NOMO-1 treated with dmso at 0.1 percent for 144 hours (cell line): ENCODE data around the gene OLFM1.
"Not testable (repeated sequence)": the region's sequence is repeated elsewhere in the genome, so short reads cannot be mapped to it uniquely, and the experiment has no call there.

Experiments used
- DNase-seq: peaks from one replicate; lab custom pipeline; 2025; ENCODE audit not compliant: unreplicated experiment; lab: John Stamatoyannopoulos, UW

OLFM1 gene

DNA sequence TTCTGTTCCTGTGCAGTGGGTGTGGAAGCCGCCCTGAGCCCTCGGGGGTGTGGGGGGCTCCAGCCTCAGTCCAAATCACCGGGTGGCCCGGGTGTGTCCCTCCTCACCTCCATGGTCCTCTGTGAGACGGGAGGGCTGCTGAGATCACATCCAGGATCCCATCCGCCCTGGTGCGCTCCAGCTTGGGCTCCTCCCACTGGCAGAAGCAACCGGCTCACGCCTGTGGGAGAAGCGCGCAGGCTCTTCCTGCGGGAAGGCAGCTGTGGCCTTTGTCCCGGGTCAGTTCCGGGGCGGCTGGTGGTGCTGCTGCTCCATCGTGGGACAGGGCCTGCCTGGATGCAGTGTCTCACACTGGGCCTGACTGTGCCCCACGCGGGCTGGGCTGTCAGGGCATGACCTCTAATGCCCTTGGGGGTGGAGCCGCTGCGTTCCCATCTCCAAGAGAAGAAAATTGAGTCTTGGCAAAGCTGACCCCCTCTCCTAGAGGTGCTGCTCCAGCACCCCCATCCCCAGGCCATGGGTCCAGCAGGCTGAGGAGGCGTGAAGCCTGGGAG, 18.5 kb downstream of the OLFM1 start:
- no peak for DNase-seq

DNA sequence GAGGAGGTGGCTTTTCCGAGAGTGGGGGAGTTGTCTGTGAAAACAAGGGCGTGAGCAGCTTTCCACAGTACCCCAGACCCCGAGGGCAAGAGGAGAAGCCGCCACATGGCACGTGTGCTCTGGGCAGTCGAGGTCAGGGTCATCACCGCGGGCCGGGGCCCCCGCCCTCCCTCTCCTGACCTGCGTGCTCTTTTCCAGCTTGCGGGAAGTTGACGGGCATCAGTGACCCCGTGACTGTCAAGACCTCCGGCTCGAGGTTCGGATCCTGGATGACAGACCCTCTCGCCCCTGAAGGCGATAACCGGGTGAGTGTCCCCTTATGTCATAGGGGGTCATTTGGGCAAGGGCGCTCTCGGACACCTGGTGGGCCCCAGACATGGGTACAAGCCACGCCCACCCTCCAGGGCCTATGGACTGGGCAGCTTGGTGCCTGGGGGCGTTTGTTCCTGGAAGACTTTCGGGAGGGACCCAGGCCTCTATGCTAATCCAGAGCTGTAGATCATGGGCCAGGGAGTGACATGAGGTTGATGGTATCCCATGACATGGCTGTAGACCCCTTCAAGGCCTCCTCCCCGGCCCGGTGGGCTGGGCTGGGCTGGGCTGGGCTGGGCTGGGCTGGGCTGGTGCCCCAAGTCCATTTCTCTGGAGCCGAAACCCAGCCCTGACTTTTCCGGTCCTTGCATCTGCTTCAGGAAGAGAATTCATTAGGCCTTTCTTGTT, 19.2 kb downstream of the OLFM1 start:
- DNase-seq, result no peak

DNA sequence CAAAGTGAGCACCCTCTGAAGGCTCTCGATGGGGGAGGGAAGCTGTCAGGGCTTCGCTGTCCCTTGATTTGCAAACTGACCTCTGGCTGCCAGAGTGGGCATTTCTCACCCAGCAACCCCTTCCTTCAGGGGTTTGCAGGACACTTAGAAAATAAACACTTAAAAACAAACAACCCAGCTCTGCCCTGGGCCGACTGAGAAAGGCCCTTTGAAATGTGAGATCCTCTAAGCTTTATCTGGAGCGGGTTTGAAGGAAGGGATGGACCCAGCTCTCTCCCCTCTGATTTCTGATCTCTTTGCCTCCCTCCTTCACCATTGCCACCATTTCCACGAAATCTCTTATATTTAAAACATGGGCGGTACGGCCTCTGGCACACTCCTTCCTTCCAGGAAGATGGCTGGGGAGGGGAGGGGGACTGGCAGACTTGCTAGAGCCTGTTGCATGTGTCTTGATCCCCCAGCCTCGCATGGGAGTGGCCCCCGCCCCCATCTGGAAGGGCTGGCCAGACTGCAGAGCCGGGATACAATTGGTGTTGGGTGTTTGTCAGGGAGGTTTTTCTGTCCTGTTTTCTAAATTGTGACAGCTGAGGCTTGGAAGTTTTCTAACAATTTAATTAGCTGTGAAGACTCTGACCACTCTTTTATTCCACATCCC, 20.2 kb downstream of the OLFM1 start:
- DNase-seq, result no peak

DNA sequence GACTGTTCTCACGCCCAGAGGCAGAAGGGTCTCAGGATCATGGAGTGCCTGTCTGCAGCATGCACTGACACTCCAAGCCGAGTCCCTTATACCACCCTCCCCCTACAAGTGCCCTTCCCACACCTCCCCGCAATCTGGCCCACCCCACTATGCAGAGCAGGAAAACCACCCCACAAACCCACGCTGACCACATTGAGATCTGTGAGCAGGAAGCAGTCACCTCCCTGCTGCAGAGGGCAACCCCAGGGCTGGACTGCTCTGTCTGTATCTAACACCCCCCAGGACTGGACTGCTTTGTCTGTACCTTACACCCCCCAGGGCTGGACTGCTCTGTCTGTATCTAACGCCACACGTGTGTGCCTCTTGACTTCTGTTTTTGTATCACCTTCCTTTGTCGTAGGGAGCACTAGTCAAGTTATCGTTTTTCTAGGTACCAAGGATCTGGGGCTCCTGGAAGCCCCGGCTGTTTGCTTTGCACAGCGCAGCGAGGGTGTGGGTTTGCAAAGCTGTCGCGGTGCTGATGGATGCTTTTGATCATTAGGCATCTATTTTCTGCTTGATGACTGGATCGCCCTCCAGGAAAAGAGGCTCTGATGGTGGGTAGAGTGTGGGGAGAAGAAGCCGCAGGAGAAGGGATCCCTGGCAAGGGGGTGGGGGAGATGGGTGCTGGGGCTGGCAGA, 21.5 kb downstream of the OLFM1 start:
- DNase-seq, result no peak

DNA sequence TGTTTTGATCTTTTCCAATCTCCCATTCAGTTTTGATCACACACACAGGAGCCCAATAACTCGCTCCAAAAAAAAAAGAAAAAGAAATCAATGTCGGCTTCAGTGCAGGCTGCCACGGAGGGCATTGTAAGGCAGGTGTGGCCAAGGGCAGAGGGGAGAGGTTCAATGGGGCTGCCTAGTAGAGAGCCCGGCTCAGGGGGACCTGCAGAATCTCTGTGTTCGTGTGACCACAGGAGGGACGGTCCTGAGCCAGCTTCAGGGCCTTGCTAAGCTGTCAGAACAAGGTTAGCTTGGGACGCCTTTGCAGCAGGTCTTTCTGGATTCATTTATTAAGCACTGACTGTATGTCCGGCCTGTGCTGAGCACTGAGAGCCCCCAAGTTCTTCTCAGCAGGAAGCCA, 22.2 kb downstream of the OLFM1 start:
- no peak for DNase-seq

DNA sequence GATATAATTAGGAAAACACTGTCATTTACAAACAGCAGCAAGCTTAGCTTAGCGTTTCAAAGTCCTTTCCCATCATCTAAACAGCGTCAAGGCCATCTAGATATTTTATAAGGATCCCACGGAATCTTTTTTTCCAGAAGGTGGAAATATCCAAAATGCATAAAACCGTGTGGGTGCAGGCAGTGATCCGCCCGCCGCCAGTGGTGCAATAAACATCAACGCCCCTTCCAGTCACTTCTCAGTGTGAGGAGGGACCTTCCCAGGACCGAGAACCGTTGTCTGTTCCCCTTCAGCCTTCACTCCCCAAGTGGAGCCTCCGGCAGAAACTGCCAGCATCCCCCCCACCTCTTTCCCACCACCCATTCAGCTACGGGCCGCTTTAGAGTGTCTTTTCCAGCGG, 22.9 kb downstream of the OLFM1 start:
- DNase-seq, result no peak

DNA sequence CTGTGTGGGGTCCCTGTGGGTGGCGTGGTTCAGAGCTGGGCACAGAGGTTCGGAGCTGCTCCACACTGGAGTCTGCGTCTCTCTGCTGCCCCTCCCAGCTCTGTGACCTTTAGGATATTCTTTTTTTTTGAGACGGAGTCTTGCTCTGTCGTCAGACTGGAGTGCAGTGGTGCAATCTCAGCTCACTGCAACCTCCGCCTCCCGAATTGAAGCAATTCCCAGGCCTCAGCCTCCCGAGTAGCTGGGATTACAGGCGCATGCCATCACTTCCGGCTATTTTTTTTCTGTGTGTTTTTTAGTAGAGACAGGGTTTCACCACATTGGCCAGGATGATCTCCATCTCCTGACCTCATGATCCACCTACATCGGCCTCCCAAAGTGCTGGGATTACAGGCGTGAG, 24.1 kb downstream of the OLFM1 start:
- not testable (repeated sequence) for DNase-seq

DNA sequence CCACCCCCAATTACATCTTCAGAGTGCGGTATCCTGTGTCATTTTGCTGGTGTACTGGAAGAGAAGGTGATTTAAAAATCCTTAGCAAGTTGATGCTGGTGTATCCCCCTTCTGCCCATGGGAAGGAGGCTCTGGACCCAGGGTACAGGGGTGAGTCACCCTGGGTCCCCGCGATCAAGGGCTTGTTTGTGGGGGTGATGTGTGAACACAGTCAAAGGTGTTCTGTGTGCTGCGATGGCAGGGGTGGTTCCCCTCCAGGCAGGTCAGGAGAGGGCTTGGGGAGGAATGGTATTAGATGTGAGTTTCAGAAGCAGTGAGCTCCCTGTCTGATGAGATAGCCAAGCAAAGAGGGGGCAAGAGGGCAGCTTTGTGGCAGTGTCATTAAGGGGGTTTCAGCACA, 28.9 kb downstream of the OLFM1 start:
- no peak for DNase-seq

DNA sequence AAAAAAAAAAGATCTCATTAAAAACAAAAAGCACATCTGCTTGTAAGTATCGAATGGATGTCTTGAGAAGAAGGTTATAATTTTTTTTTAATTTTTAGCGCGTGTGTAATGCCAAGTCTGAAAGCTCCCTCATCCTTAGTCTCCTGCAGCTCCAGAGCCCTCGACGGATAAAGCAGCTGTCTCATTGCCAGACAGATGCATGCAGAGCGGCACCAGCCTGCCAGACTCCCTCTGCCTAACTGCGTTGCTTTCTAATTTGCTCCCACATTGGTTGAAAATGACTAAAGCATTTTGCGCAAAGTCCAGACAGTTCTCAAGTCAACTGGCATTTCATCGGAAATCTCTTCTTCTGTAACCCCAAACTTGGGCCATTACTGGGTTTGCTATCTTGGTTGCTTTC, 29.4 kb downstream of the OLFM1 start:
- no peak for DNase-seq

DNA sequence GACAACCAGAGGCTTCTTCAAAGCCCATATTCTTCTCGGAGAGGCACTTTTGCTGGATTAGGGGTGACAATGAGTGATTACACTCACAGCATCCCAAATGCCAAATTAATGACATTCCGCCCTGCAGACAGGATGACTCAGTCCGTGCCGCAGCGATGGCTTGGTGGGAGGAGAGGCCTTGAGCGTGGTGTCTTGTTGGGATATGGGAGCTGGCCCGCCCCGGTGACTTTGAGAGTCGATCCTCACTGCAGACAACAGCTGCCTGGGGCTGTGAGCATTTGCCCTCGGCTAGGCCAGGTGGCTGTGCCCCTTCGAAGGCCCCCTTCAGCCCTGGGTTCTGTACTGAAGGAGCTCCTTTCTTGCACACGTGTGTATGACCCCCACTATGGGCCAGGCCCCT, 29.8 kb downstream of the OLFM1 start:
- DNase-seq, result no peak

DNA sequence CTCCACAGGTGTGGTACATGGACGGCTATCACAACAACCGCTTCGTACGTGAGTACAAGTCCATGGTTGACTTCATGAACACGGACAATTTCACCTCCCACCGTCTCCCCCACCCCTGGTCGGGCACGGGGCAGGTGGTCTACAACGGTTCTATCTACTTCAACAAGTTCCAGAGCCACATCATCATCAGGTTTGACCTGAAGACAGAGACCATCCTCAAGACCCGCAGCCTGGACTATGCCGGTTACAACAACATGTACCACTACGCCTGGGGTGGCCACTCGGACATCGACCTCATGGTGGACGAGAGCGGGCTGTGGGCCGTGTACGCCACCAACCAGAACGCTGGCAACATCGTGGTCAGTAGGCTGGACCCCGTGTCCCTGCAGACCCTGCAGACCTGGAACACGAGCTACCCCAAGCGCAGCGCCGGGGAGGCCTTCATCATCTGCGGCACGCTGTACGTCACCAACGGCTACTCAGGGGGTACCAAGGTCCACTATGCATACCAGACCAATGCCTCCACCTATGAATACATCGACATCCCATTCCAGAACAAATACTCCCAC, 32.1 kb downstream of the OLFM1 start:
- DNase-seq, result no peak

DNA sequence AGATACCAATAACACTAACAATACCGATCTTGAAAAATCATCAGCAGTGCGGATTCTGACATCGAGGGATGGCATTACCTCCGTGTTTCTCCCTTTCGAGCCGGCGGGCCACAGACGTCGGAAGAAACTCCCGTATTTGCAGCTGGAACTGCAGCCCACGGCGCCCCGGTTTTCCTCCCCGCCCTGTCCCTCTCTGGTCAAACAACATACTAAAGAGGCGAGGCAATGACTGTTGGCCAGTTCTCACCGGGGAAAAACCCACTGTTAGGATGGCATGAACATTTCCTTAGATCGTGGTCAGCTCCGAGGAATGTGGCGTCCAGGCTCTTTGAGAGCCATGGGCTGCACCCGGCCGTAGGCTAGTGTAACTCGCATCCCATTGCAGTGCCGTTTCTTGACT, 32.8 kb downstream of the OLFM1 start:
- DNase-seq, result no peak

DNA sequence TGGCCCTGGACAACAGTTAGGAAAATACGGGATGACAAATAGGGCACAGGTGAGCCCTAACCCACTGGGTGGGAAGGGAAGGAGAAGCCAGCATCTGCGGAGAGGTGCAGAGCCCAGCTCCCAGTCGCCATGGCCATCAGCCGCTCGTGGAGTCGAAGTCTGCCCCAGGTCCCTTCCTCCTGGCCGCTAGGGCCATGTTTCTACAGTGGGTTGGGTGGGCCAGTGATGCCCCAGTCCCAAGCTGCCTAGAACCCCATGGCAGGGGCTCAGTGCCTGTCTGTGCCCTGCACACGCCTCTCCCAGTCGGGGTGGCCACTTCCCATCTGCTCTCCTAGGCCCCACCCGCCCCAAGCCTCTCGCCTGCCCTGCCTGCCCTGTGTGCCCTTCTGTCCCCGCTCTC, 34.8 kb downstream of the OLFM1 start:
- DNase-seq, result no peak

DNA sequence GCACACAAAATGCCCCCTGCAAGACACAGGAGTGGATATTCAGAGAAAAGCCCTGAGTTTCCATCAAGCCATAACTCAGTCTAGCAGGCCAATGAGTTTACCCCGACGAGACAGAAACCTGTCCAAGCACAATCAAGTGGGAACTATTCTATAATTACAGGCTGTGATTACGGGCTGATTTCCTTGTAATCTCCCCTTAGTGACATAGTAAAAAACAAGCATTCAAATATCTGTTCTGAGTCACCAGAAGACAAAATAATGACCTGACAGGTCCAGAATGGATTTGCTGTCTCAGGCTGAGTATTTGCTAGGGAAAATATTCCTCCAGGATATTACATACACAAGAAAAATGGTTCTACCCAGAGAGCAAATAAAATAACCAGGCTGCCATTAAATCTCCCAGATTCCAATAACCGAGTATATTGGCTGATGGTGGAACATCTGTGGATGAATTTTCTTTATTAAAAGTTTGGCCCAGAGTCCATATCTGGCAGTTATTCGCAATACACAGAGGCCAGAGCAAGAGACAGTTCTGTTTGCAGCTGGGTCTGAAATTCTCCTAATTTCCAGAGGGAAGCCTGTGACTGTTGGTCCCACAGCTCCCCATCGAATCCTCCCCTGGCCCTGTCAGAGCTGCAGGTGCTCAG, 35.8 kb downstream of the OLFM1 start:
- DNase-seq, result no peak

DNA sequence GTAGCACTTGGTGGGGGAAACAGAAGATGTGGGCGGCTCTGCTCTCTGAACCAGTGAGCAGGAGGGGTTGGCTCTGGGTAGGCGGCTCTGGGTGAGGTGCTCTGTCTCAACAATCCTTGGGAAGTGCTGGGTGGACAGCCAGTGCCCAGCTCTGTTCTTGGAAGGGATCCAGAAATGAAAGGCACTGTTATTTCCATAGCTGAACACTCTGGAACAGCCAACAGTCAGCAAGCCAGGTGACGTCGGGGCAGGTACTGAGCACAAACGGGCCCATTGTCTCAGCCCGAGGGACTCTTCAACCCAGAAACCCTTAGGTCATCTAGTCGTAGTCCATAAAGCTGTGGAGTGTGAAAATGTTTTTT, 36.3 kb downstream of the OLFM1 start:
- DNase-seq, result no peak

DNA sequence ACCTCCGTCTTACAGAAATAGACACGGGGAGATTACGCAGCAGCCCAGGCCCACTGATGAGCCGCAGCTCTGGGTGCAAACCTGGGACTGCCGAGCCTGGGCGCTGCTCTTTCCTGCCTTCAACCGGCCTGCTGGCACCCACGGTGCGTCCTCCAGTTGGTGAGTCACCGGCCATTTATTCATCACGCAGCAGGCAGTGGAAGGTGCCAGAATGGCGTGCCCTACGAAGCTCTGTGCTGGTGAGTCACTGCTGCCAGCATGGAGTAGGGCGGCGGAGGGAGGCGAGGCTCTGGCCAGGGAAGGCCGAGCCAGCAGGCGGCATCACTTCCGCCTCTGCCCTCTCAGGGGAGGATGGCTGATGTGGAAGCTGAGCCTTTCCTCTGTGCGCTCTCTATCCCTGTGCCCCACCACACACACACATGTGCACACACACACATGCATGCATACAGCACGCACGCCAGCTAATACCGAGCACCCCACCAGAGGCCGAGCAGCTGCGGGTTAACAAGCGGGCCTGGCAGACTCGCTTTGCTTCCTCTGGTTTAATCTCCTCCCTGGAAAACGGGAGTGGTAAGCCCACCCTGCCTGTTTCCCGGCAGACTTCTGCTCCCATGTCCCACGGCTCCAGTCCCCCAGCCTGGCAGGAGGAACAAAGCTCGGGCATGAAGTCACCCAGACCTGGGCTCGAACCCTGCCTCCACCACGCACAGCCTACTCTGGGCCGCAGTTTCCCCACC, 39.2 kb downstream of the OLFM1 start:
- DNase-seq, result no peak

DNA sequence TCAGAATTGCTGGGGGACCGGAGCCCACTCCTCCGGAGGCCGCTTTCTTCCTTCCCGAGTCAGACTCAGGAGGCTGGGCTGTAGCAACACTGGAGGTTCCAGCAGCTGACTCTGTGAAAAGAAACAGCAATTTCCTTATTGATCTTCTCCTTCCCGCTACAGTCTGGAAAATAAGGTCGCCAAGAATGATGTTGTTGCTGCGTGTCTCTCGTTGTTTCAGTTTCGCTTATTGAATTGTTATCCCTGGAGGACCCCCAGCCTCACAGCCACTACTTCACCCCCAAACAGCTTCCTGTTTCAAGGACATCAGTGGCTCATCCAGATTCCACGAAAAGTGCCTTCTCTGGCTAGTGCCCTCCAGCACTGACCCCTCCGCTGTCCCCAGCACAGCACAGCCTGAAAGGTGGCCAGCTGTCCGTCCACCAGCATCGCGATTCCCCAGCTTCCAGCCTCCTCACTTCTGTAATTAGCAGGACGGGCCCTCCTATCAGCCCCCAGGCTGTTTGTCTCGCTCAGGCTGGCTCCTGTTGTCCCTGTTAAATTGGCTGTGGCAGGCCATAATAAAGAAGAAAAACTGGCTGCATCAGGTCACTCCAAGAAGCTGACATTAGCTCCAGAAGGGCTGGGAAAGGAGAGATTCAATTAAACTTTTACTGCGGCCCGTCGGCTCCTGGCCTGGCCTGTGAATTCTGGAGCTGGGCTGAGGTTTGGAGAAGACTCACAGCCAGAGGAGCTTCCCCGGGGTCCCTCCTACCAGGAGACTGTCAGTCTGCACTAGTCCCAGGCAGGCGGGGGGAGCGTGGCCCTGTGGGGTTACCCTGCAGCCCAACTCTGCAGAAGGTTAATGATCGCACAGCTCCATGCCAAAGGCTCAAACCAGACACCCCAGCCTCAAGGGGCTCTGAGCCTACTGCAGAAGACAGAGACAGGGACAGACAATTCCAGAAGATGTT, 40.5 kb downstream of the OLFM1 start:
- no peak for DNase-seq

DNA sequence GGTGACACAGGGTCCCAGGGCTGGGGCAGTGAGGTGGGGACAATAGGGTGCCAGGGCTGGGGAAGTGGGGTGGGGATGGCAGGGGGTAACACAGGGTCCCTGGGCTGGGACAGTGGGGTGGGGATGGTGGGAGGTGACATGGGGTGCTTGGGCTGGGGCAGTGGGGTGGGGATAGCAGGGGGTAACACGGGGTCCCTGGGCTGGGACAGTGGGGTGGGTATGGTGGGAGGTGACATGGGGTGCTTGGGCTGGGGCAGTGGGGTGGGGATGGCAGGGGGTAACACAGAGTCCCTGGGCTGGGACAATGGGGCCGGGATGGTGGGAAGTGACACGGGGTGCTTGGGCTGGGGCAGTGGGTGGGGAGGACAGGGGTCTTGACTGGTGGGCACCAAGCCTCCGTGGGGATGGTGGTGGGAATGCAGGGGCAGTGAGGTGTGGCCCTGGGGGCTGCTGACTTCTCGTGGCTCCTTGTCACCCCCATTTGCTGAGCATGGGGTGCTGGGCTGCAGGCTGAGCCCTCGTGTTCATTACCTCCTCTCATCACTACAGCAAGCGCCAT, 41.7 kb downstream of the OLFM1 start:
- no peak for DNase-seq
